GM18907 (cell line): Measurements from ENCODE around the gene CHAF1B.

Experiments used
- ATAC-seq: cut with Tn5 transposase; IDR thresholded peaks from one replicate; pipeline ENCODE4 v1.9.1; 2021; ENCODE audit warnings: mild to moderate bottlenecking, moderate library complexity; ENCODE audit not compliant: unreplicated experiment

CHAF1B gene

DNA sequence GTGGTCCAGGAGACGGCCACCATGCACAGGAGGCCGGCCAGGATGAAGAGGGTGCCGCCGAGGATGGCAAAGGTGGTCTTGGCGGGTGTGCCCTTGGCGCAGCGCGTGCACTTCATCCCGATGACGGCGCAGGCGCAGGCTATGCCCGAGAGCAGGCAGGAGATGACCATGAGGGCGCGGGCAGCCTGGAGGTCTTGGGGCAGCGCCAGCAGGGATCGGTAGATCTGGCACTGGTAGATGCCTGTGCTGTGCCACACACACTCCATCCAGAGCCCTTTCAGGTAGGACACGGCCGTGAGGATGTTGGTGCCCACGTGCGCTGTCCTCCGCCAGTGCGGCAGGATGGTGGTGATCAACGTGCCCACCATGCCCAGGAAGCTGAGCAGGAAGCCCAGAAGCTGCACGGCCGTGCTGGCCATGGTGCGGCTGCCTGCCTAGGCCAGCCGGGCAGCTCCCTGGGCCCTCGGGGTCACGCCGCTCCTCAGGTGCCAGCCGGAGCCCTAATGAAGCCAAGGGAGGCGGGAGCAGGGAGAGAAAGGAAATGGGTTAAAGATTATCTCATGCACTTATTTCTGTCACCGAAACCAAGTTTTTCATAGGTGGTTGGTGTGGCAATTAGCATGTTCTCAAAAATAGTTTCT, 76.2 kb downstream of the CHAF1B start:
- no peak for ATAC-seq

DNA sequence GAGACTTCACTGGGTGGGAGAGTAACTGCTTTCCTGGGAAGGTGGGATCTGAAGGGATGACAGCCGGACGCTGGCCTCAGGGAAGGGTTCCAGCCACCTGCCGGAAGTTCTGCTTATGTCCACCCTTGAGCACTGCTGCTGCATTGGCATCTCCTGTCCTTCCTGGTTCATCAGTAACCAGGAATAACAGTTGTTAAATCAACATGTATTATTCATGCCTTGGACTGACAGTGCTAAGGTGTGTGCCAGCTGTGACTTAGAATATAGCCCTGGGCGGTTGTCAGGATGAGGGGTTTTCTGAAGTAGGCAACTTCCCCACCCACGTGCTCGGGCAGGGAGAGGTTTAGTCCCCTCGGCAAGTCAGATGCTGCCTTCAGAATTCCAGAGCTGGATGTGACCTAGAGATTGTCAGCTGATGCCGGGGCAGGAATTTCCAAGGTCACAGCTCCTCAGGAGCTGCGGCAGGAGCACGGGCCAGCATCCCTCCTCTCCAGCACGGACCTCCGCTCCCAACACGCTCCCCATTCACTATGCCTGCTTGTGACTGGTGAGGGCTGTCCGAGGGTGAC, 76.8 kb downstream of the CHAF1B start:
- ATAC-seq = no peak

DNA sequence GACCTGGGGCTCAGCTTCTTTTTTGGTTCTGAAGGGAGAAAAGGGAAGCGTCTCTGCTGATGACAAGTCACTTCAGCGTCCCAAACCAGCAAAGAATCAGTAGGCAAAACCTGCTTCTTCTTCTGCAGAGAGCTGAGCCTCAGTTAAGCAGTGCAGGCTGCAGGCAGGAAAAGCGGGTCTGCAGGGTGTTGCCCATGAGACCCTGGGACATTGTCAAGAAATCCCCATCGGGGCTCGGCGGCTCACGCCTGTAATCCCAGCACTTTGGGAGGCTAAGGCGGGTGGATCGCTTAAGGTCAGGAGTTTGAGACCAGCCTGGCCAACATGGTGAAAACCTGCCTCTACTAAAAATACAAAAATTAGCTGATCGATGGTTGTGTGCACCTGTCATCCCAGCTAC, 78.0 kb downstream of the CHAF1B start:
- ATAC-seq = no peak

DNA sequence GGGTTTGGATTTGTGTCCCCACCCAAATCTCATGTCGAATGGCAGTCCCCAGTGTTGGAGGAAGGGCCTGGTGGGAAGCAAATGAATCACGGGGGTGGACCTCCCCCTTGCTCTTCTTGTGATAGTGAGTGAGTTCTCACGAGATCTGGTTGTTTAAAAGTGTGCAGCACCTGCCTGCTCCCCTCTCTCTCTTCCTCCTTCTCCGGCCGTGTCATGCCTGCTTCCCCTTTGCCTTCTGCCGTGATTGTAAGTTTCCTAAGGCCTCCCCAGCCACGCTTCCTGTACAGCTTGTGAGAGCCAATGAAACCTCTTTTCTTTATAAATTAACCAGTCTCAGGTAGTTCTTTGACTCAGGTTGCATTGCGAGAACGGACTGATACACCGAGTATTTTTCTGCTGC, 78.8 kb downstream of the CHAF1B start:
- ATAC-seq = no peak

DNA sequence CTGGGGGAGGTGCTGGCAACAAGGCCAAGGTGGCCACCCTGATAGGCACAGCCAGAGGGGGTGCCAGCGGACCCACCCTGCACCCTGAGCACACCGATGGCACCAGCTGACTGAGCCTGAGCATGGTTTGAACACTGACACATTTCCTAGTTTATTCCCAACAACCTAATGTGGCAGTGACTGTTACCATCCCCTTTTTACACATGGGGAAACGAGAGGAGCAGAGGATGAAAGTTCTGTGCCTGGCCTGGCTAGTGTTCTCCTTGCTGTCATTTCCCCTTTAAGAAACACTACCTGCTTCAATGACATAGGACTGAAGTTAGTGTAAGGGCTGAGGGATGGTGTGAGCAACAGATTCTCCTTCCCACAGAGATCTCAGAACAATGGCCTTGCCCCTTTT, 79.4 kb downstream of the CHAF1B start:
- ATAC-seq = no peak

DNA sequence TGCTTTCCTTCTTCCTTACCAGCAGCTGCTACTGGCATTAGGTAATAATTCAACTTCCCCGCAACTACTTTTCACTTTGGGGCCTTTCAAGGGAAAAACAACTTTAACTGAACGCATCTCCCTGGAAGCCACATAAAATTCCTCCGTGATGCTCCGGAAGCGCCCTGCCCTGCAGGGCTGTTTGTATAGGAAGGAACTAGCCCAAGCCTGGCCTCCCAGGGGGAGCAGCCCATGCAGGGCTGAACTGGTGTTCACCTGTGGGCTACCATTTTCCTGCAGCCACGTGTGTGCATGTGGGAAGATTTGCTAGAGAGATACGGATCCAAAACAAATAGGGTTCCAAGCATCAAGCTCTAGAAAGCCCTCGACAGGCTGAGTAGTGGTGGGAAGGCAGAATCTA, 80.3 kb downstream of the CHAF1B start:
- ATAC-seq = no peak

DNA sequence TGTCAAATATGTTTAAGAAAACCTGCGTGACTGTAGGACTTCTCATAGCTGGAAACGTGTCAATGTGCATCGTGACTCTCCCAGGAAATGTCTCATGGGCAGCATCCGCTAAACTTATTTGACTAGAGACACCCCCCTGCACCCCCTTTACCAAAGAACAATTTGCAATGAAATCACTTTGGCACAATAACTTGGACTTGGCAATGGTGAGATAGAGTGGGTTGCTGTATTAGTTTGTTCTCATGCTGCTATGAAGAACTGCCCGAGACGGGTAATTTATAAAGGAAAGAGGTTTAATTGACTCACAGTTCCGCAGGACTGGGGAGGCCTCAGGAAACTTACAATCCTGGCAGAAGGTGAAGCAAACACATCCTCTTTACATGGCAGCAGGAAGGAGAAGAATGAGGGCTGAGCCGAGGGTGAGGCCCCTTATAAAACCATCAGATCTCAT, 80.9 kb downstream of the CHAF1B start:
- ATAC-seq = no peak
